Heart left ventricle (tissue), 13 donors: ENCODE measurements around the gene ETS2.

Experiments used
- CTCF ChIP-seq, 12 donors: fragments of 200-600 bp; sonication (generic) in 4 of 12; IDR thresholded peaks; one replicate each; pipeline versions ENCODE4 v1.5.0 to v1.8.0; 2018 to 2022; ENCODE audit warnings: antibody characterized with exemption in 12 of 12, mild to moderate bottlenecking in 5 of 12
- POLR2A ChIP-seq, 2 donors: fragments of 450-650 bp; IDR thresholded peaks; one replicate each; pipeline ENCODE4 v1.6.1; 2017; ENCODE audit warnings: antibody characterized with exemption in 2 of 2, mild to moderate bottlenecking in 2 of 2, moderate library complexity in 2 of 2
- donor health status: ischemic (EF 13 %, LVEDD 7.1; RV severe dilation, severe dysfunction).
- donor health status: DM: no; HTN: yes; CAD: no.
- donor health status: DM: no; HTN: no; CAD: no.
- donor health status: ischemic (EF 25% LVEDD 6.9; RV normal size, moderate dysfunction).
- donor health status: ischemic (EF 25% LVEDD 5.7; RV mildly dilated, moderate dysfunction).
- donor health status: ischemic (EF 35%, LVEDD 5.7; RV mildly dilated, moderate dysfunction).
- donor health status: nonischemic (EF 11% LVEDD 7.7; RV severe dilation, severe dysfunction).
- donor health status: DM: yes; HTN: yes; CAD: no.
- donor health status: PGD.
- donor health status: ischemic (EF 29% LVEDD 5.4; RV normal size, mild dysfunction).
- donor health status: nonischemic (EF 23%, LVEDD 6.1; RV moderate dilation, normal function).

DNA sequence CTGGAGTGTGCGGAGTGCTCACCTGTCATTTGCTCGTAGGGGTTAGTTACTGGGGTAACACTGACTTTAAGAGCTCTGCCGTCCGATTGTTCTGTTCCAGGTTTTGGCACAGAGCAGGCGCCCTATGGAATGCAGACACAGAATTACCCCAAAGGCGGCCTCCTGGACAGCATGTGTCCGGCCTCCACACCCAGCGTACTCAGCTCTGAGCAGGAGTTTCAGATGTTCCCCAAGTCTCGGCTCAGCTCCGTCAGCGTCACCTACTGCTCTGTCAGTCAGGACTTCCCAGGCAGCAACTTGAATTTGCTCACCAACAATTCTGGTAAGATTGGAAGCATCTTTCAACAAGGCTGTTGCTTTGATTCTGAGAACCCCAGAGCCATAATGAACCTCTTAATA, 12.6 kb downstream of the ETS2 start:
- no peak for TF ChIP-seq CTCF (IDR thresholded peaks at IDR 0.05)
- TF ChIP-seq POLR2A (IDR thresholded peaks at IDR 0.05) = no peak
